ENCODE measurements around the gene CERS5.
"Not testable (repeated sequence)": the region's sequence is repeated elsewhere in the genome, so short reads cannot be mapped to it uniquely, and the experiment has no call there.

CERS5 gene

DNA sequence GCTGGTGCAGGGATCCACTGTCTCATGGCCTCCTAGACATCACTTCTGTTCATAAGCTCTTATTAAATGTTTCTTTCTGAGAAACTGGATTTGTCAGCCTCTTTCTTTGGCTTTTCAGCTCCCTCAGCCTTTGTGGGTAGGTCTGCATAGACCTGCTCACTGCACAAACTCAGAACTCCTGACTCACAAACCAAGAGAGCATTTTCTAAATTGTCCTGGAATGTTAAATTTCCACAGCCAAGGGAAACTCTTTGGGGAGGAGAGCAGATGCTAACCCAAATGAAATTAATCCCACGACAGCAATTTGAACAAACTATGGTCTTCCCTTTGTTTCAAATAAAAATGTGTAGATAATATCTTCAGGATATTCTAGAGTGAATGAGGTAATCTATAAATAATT, 19.5 kb upstream of the CERS5 start:
- no peak for DNase-seq

DNA sequence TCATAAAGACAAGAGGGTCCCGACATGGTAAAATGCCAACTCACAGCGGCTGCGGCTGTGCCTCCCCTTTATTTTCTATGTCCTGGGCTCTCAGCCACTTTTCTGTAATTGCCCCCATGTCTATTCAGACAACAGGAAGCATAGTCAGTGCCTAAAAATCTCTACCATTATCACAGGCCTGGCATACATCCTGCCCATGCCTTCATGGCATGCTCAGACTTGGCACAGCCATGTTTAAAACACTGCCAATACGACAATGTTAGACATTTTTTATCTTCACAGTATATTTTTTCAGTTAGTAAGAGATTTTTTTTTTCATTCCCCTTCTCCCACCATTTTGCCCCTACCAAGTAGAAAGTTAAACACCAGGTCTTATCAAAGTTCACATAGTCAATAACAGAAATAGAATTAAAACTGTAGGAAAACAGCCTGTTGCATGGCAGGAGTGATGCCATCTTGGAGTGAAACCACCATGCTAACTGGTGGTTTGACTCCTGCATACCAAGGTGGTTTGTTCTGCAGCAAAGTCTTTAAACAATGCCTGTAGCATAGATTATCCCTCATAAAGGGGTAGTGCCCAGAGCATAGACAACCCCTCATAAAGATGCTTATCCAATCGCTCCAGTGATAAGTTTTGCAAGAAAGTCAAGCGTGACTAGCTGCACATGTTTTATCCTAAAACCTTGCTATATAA, 18.9 kb upstream of the CERS5 start:
- DNase-seq = no peak

DNA sequence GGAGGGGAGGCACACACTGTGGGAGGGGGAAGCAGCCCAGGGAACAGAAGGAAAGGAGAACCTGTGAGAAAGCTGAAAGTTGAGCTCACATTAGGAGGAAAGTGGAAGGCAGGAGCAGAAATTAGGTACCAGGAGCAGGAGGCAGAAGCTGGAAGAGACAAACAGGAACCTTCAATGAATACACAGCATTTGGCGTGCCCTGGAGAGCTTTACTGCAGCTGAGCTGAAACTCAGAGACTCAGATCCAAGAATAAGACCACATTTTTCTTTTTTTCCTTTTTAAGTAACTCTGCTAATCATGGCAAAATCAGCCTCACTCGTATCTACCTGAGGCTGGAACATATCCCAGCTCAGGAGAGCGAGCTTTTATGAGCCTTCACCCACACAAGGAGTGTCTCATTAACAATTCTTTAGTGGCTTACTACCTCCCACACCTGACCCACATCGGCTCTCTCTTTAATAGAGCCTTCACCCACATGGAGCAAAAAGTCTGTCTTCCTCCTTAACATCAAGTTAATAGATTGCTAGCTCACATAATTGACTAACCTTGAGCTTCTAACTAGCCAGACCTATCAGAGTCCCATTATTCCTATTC, 18.2 kb upstream of the CERS5 start:
- no peak for DNase-seq

DNA sequence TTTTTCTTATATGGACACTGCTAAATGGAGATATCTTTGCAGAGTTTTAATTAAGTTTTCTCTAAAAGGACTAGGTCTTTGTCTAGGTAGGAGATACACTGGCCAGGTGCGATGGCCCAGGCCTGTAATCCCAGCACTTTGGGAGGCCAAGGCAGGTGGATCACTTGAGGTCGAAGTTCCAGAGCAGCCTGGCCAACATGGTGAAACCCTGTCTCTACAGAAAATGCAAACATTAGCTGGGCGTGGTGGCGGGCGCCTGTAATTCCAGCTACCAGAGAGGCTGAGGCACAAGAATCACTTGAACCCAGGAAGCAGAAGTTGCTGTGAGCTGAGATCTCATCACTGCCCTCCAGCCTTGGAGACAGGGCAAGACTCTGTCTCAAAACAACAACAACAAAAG, 17.1 kb upstream of the CERS5 start:
- DNase-seq = no peak

DNA sequence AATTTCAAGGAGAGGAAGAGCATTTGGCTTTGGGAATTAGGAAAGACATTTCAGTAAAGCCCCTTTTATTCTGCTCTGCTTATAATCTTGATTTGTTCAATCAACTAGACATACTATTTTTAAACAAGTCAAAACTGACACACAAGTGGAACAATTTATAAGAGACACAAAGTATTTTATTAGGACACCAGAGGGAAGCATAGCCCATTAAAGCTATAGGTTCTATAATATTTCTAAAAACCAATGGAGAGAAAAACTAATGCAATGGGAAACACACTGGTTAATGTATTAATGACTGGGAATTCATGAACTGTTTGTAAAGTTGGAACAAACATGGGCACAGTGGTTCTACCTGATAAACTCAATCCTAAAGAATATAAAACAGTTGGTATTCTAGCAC, 15.3 kb upstream of the CERS5 start:
- DNase-seq = no peak

DNA sequence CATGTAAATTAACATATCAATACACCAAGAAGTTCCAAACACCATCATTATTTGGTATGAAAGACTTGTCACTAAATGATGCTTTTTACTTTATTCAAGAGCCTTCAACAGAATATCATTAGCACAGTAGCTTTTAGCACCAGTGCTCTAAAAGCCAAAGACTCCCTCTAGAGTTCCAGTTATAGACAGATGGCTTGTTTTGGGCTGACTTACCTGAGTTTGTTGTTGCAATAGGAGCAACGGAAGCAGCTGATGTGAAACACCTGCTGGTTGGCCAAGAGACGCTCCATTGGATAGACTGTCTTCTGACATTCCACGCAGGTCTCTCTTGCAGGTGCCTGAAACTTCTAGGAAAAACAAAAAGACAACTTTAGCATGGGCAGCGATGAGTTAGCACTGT, 14.5 kb upstream of the CERS5 start:
- no peak for DNase-seq

DNA sequence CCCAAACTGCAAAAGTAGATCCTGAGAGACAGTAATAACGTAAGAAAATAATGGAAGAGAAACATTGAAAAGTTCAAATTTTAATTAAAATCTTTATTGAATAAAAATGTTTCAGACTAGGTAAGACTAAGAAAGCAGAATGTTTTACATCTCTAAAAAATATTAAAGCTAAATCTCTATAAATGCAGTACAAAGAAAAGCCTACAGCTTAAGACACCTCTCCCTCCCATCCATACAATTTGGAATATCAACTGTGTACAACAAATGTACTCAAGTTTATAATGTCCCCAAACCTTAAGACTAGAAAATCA, 8.5 kb upstream of the CERS5 start:
- no peak for DNase-seq

DNA sequence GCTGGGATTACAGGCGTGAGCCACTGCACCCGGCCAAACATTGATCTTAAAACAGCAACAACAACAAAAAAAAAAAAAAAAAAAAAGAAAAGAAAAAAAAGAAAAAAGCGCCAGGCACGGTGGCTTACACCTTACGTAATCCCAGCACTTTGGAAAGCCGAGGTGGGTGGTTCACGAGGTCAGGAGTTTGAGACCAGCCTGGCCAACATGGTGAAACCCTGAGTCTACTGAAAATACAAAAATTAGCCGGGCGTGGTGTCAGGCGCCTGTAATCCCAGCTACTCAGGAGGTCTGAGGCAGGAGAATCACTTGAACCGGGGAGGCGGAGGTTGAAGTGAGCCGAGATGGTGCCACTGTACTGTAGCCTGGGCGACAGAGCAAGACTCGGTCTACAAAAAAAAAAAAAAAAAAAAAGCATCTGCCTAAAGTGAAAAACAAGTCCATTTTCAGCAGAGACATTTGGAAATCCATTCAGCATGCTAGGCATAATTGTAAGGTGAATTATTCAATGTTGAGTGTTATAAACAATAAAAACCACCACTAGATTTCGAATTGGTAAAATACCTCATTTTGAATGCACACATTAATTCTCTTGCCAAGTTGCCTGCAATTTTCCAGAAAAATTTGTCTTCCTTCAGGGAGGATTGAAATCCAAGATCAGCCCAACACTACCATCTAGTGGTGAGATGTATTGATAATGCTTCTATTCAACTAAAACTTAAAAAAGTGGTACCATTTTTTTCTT, 8.0 kb upstream of the CERS5 start:
- peak; percentile 46 for DNase-seq

DNA sequence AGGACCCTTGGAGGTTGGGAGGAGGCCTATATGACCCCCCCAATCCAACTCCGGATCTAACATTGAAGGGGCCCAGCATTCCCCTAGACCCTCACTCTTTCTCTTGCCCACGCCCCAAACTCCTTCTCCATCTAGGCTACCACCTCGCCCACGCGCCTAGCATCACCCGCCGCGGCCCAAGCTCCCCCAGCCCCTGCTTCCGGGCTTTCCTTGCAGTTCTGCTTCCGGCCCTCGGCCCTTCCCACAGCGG, 445 bp downstream of the CERS5 start:
- DNase-seq = peak; percentile 61

DNA sequence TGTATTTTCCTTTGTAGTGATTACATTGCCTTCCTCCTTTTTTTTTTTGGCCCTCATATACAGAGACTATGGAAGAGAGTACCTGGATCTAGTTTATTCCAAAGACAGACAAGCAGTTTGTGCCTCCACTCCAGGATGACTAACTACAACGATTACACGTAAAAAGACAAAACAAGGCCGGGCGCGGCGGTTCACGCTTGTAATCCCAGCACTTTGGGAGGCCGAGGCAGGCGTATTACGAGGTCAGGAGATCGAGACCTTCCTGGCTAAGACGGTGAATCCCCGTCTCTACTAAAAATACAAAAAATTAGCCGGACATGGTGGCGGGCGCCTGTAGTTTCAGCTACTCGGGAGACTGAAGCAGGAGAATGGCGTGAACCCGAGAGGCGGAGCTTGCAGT, 2.2 kb downstream of the CERS5 start:
- no peak for DNase-seq

DNA sequence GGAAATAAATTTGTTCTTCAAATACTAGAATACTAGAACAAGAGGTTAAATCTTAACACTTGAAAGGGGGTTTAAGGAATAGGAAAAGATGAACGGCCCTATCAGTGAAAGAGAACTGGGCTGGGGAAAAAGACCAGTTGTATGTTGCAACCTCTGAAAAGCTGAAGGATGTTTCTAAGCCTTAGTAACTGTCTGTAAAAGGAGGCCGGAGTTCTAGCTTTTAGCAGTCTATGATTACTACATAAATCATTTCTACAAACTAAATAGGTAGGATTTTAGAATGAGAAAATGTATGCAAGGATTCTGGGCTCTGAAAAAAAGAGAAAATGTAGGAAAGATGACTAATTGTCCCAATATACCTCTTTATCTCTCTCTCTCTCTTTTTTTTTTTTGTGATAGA, 4.9 kb downstream of the CERS5 start:
- no peak for DNase-seq

DNA sequence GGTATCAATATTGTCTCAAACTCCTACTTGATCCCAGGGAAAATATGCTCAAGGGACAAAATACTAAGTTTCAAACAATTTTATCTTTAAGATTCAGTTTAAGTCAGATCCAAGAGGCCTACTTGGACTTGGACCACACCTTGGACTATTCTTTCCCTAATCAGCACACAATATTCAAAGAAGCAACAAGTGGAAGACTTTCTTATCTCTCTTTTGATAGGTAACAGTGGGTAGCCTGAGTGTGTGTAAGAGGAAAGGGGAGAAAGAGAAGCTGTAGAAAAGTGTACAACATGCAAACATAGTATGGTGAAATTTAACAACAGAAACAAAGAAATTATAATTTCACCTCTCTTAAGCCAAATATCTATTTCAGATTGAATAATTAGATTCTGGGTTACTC, 6.5 kb downstream of the CERS5 start:
- DNase-seq = no peak

DNA sequence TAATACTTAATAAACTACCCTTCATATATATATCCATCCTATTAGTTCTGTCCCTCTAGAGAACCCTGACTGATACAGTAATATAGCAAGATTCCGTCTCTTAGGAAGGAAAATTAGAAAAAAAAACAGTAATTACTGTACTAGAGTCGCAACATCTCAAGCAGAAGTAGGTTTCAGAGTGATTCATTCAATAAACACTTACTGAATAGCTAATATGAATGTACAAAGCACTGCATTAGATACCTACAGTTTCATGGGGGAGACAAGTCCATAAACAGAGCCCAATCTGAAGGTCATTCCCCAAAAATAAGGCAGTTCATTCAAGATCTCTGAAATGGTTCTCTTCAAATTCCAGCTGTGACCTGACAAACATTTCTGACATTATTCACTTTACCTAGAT, 9.9 kb downstream of the CERS5 start:
- peak; percentile 25 for DNase-seq

DNA sequence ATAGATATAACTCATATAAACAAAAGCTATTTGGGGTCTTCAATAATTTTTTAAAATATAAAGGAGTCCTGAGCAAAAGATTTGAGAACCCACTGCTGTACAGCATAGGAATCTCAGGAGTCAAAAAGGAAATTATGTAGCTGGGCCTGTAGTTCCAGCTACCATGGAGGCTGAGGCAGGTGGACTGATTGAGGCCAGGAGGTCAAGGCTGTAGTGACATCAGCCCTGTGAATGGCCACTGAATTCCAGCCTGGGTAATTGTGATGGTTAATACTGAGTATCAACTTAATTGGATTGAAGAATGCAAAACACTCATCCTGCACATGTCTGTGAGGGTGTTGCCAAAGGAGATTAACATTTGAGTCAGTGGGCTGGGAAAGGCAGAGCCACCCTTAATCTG, 10.5 kb downstream of the CERS5 start:
- DNase-seq = no peak

DNA sequence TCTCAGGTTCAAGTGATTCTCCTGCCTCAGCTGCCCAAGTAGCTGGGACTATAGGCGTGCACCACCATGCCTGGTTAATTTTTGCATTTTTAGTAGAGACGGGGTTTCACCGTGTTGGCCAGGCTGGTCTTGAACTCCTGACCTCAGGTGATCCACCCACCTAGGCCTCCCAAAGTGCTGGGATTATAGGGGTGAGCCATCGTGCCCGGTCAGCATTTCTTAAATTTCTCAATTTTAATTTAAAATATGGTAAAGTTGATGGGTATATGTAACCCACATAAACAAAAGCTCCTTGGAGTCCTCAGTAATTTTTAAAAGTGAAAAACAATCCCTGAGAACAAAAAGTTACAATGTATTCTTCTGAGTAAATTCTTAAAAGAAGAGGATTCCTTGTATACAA, 12.2 kb downstream of the CERS5 start:
- DNase-seq = not testable (repeated sequence)

DNA sequence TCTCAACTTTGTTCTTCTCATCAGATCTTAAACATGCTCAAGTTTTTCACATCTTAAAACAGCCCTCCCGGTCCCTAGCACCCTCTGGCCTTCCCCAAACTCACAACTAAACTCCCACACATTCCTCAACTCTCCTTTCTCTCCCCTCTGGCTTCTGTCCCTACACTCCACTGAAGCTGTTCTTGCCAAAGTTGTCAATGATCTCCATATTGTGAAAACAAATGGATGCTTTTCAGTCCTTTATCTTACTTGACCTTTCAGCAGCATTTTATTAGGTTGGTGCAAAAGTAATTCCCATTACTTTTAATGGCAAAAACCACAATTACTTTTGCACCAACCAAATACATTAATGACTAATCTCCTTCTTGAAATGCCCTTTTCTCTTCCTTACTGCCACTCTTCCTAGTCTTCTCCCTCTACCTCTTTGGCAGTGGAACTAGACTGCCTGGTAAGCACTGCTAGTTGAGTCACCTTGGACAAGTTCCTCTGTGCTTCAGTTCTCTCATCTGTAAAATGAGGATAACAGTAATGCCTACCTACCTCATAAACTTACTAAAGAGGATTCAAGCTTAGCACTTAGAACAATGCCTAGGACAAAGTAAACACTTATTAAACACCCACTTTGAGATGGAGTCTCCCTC, 16.0 kb downstream of the CERS5 start:
- DNase-seq = no peak

DNA sequence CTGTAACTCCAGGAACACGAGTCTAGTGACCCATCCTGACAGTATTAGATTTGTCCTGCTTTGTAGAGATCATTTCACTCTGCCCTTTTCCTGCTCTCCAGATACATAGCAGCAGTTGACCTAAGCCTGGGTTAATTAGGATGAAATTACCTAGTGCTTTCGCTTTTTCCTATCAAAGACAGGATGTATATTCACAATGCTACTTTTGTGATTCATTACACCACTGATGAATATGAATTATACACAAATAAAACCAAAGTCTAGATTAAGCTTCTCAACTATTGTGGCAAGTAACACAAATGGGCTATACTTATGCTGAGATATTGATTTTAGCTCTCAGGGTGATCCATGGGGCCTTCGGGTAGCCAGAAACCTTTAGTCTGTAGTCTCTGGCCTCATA, 17.9 kb downstream of the CERS5 start:
- peak; percentile 47 for DNase-seq

DNA sequence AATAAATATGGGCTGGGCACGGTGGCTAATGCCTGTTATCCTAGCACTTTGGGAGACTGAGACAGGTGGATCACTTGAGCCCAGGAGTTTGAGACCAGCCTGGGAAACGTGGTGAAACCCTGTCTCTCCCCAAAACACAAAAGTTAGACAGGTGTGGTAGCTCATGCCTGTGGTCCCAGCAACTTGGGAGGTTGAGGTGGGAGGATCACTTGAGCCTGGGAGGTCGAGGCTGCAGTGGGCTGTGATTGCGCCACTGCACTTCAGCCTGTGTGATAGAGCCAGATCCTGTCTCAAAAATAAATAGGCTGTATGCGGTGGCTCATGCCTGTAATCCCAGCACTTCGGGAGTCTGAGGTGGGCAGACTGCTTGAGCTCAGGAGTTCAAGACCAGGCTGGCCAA, 19.2 kb downstream of the CERS5 start:
- DNase-seq = not testable (repeated sequence)

DNA sequence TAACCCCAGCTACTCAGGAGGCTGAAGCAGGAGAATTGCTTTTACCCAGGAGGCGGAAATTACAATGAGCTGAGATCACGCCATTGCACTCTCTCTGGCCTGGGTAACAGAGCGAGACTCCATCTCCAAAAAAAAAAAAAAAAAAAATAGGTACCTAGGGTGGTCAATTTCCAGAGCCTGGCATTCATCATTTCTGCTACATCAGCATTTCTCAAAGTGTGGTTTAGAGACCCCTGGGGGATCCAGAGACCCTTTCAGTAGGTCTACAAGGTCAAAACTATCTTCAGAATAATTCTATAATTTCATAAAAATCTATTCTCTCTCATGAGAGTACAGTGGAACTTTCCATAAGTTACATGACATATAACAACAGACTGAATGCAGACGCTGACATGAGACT, 19.9 kb downstream of the CERS5 start:
- DNase-seq = no peak

DNA sequence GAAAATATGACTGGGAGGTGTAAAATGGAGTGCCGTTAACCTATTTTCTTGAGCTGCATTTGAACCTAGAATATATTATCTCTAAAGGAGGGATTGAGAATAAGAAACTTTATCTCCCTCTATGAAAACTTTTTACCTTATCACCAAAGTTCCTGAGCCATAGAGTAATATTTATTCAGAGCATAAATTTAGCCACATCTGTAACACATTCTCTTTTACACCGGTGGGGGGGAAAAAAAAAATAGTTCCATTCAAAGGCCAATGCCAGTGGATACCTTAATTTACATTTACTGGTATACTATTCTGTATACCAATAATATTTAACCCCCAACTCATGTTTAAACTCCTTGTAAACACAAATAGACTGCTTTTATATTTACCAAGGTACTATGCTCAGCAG, 21.7 kb downstream of the CERS5 start:
- DNase-seq = no peak

DNA sequence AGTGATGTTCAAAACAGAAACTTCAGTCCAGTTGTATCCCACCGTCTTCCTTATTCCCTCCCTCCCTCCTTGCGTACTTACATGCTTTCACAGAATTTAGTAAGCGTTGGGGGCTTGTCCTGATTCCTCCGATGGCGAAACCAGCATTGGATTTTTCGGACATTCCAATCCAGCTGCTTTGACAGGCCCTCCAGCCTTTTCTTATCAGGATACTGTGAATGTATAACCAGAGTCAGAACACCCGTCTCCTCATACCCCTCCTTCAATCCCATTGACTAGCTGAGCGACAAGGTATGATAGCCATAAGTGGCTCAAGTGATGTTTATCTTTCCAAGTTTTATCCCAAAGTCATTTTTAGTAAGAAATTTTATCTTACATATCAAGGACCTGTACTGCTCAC, 24.2 kb downstream of the CERS5 start:
- DNase-seq = no peak

DNA sequence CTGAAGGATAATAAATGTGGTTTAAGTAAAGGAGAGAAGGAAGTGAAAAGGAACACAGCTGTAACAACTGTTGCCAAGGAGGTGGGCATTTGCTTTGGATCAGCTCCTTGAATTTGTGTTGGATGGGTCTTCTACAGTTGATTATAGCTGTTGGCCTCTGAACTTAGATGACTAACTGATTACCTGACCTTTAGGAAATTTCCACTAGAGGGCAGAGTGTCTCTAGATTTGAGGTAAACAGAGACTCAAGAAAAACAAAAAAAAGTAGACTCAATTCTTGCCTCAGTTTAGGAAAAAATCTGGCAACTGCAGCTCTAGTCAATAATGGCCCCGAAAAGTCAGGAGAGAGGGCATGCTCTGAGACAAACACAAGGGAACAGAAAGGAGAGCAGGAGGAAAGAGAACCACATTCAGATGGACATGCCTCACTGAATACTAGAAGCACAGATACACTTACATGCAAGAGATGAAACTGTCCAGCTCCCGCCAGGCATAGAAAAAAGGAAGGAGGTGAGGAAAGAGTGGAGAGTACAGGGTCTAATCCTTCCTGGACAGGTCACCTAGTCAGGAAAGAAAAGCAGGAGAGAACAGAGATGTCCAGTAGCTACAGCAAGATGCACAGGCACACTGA, 34.5 kb downstream of the CERS5 start:
- peak; percentile 61 for DNase-seq

DNA sequence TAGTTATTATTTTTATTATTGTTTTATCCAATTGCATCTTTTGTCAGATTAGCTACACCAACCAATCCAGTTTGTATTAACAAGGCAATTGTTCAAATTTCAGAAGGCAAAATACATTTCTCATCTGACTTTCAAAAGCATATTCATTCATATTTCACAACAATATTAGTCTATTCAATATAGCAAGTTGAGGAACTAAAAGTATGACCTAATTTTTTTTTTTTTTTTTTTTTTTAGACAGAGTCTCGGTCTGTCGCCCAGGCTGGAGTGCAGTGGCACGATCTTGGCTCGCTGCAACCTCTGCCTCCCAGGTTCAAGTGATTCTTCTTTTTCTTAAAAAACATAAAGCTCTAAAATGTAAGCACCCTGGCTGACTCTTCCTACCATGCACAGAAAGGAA, 37.9 kb downstream of the CERS5 start:
- DNase-seq = no peak

DNA sequence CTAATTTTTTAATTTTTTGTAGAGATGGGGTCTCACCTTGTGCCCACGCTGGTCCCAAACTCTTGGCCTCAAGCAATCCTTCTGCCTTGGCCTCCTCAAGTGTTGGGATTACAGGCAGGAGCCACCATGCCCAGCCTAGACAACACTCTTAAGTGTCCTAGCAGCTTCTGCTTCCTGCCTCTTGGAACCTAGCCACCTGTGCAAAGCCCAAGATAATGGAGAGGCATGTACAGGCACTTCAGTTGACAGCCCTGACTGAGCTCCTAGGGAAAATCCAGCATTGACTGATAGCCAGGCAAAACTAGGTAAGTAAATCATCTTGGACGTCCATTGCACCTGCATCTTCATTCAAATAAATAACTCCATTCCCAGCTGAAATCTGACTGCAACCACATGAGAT, 39.6 kb downstream of the CERS5 start:
- no peak for DNase-seq

Data from activated CD4-positive, alpha-beta T cell treated with anti-CD3 and anti-CD28 coated beads, Interleukin-2, amount 50 U/mL, for 16 hours (primary cell).